Stimulated activated memory B cell treated with anti-CD40 and anti-IgM and Interleukin-4, amounts not matched to agents 10 μg/mL and 1 μg/mL and 100 μg/mL, for 72 hours (primary cell): Measurements from ENCODE around the gene JMJD6.
"Not testable (repeated sequence)": the region's sequence is repeated elsewhere in the genome, so short reads cannot be mapped to it uniquely, and the experiment has no call there.

ENCODE experiments used
- ATAC-seq: fragments of 150-1000 bp; cut with Tn5 transposase; 2 replicates; pipeline ENCODE4 v1.10.0; 2021
- H3K27ac Mint-ChIP-seq: one replicate; pipeline ENCODE4 v1.8.0; 2022; ENCODE audit warnings: mild to moderate bottlenecking, mixed read lengths
- H3K27me3 Mint-ChIP-seq: one replicate; pipeline ENCODE4 v1.8.0; 2022; ENCODE audit warnings: mixed read lengths
- H3K36me3 Mint-ChIP-seq: one replicate; pipeline ENCODE4 v1.8.0; 2022; ENCODE audit warnings: mixed read lengths
- H3K4me1 Mint-ChIP-seq: one replicate; pipeline ENCODE4 v1.8.0; 2022; ENCODE audit warnings: mixed read lengths
- H3K4me3 Mint-ChIP-seq: one replicate; pipeline ENCODE4 v1.8.0; 2022; ENCODE audit warnings: mild to moderate bottlenecking, moderate library complexity, mixed read lengths
- H3K9me3 Mint-ChIP-seq: one replicate; pipeline ENCODE4 v1.8.0; 2022; ENCODE audit warnings: mixed read lengths

JMJD6 gene

DNA sequence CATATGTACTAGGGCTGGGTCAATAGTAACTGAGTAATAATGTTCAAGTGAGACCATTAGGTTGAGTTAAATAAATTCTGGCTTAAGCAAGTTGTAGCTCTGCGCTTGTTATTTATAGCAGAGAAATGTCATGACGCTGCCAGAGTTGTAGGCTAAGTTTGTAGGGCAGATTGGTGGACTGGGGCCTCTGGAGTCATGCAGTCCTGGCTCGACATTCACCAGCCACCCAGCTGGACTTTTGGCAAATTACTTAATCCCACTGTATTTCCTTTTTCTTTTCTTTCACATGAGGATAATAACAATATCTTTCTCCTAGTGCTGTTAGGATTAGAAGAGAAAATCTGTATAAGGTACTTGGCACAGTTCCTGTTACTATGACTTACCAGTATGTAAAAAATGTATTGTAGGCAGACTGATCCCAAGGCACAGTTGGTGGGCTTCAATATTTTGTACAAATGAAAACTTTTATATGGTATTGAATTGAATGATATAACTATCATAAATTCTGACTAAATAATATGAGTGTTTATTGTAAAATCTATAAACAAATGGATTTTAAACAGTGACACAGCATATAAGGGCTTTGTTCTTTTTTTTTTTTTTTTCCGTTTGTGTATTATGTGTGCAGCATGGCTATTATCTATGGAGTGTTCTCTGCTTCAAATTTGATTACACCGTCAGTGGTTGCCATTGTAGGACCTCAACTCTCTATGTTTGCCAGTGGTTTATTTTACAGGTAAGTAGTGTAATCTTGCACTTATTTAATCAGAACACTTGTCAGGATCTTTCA lies 14.1 kb upstream of the JMJD6 start:
- H3K9me3 Mint-ChIP-seq: no peaks in the 10 kb centered on the region
- H3K4me1 Mint-ChIP-seq: peaks cover 25% of the 10 kb centered on the region
- H3K27ac Mint-ChIP-seq: no peak overlapping the region
- no peak overlapping the region for H3K4me3 Mint-ChIP-seq
- H3K27me3 Mint-ChIP-seq: no peaks in the 10 kb centered on the region
- no peak for ATAC-seq
- H3K36me3 Mint-ChIP-seq: peaks cover 33% of the 10 kb centered on the region

DNA sequence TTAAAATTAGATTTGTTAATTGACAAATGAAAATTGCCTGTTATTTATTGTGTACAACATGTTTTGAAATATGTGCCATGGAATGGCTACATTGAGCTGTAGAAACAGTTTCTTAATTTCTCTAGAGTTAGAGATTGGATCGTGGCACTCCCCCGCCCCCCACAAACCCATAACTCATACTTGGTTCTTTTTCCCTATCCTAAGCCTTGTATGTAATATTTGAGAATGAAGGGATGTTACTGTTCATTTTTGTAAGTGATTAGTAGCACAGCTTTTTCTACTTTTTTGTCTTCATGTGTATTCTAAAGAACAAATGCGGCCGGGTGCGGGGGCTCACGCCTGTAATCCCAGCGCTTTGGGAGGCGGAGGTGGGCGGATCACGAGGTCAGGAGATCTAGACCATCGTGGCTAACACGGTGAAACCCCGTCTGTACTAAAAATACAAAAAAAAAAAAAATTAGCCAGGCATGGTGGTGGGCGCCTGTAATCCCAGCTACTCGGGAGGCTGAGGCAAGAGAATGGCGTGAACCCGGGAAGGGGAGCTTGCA lies 13.2 kb upstream of the JMJD6 start:
- not testable (repeated sequence) for H3K27me3 Mint-ChIP-seq, ATAC-seq, H3K9me3 Mint-ChIP-seq, H3K4me3 Mint-ChIP-seq, H3K27ac Mint-ChIP-seq
- Mint-ChIP-seq H3K36me3 (peaks cover 34% of the 10 kb centered on the region), H3K4me1 (peaks cover 33% of the 10 kb centered on the region)

DNA sequence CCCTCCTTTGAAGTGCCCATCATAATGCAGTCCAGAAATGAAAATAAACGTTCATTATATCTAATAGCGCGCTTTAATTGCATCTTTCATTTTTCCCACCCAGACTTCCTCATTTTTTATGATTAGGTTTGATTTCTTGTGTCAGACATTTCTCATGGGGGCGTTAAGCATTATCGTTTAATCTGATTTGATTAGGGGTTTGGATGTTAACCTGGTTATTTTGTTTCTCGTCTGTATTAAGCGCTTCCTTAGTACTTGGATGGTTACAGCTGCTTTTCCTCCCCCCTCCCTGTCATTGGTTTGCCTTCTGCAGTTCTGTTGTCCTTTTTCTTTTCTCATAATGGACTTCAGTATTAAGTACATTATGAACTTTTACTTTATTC lies 12.1 kb upstream of the JMJD6 start:
- H3K27me3 Mint-ChIP-seq: no peaks in the 10 kb centered on the region
- peak overlapping the region; percentile 96 for H3K4me3 Mint-ChIP-seq
- H3K9me3 Mint-ChIP-seq: no peaks in the 10 kb centered on the region
- peaks cover 40% of the 10 kb centered on the region for H3K36me3 Mint-ChIP-seq
- peaks cover 44% of the 10 kb centered on the region for H3K4me1 Mint-ChIP-seq
- H3K27ac Mint-ChIP-seq: peak overlapping the region; percentile 98
- no peak for ATAC-seq

DNA sequence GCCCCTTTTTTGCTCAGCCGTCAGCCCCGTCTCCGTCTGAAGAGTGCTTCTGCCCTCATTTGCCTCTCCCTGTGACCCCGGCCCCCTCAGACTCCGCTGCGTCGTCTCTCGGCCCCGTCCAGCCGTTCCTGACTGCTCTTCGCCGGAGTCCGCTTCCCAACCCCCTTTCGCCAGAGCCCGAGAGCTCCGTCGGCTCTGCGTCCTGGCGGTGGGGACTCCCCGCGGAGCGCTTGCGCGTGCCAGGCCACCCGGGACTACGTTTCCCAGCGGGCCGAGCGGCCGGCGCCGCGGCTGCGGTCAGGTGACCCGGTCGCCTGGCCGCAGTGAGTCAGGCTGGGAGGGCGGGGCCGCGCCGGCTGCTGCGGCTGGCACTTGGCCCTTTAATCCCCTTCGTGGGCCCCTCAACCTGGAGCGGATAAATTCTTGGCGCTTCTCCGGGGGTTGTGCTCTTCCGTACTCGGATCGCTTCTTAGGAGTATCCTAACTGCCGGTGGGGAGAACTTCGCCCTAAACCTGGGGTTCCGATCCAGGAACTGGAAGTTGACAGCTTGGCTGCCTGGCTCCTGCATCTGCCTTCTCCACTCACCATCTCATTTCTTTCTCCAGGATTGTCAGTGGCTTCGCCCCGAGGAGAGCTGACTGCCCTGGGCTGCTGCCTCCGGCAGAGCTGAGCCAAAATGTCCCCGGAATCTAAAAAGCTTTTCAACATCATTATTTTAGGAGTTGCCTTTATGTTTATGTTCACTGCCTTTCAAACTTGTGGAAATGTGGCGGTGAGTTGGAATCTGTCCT lies 11.5 kb upstream of the JMJD6 start, which contains the start of gene MFSD11:
Gene MFSD11, plus strand, starts transcription at position 444 of the 792 bp plus-strand sequence. Its CDS starts 234 bp downstream, at position 678.
- peak within 1 kb of the TSS; percentile 96 for H3K4me3 Mint-ChIP-seq
- peak within 1 kb of the TSS; percentile 98 for H3K27ac Mint-ChIP-seq
- no peaks in the 10 kb centered on the region for H3K27me3 Mint-ChIP-seq
- peaks cover 44% of the 10 kb centered on the region for H3K36me3 Mint-ChIP-seq
- no peaks in the 10 kb centered on the region for H3K9me3 Mint-ChIP-seq
- peaks cover 50% of the 10 kb centered on the region for H3K4me1 Mint-ChIP-seq
- peak; percentile 85 for ATAC-seq

DNA sequence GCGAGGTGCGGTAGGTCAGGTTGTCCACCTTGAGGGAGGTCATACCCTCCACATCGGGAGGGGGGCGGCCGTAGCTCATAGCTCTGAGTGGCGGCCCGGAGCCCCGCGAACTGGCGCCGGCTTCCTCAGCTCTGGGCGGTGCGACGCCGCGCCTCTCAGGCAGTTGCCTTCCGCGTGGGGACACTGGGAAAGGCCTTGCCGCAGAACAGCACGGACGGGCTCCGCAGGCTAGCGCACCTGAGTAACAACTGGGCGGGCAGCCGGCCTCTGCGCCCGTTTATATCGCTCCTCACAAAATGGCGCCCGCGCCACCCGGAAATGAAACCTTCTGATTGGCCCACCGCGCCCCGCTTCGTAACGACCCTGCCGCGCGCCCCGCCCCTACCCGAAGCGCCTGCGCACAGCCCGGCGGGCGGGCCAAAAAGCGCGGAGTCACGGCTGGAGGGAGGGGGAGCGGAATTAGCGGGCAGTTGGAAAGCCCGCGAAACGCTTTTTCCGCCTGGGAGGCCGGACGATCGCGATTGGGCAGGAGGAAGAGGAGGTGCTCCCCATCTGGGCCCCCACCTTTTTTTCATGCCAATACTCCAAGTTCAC lies 10.8 kb upstream of the JMJD6 start, which contains the start of gene SRSF2:
Gene SRSF2, minus strand, starts transcription at position 250 of the 594 bp plus-strand sequence. Its CDS starts 171 bp downstream, at position 79.
- H3K4me1 Mint-ChIP-seq: peaks cover 57% of the 10 kb centered on the region
- peaks cover 42% of the 10 kb centered on the region for H3K36me3 Mint-ChIP-seq
- peak; percentile 90 for ATAC-seq
- peak within 1 kb of the TSS; percentile 96 for H3K4me3 Mint-ChIP-seq
- peak within 1 kb of the TSS; percentile 98 for H3K27ac Mint-ChIP-seq
- no peaks in the 10 kb centered on the region for H3K9me3 Mint-ChIP-seq
- H3K27me3 Mint-ChIP-seq: no peaks in the 10 kb centered on the region

DNA sequence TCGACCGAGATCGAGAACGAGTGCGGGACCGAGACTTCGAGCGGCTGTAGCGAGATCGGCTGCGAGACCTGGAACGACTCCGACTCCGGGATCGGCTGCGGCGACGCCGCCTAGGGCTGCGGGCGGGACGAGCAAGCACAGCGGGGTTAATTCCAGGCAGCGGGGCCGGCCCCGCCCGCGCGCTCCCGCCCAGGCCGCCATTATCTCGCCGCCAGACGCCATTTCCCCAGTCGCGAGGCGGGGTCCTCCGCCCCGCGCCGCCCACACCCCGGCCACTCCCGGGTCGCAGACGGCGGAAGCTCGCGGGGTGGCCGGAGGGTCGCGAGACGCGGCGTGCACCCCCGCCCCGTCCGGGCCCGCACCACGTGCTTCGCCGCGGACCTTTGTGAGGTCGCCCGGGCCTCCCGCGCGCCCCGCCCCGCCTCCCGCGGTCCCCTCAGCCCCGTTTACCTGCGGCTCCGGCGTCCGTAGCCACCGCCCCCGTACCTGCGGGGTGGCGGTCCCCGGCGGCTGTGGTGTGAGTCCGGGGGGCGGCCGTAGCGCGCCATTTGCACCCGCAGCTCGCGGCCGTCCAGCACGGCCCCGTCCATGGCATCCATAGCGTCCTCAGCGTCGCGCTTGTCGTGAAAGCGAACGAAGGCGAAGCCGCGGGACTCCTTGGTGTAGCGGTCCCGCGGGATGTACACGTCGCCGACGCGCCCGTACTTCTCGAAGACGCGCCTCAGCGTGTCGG lies 10.1 kb upstream of the JMJD6 start:
- peak; percentile 51 for ATAC-seq
- peaks cover 61% of the 10 kb centered on the region for H3K4me1 Mint-ChIP-seq
- peaks cover 38% of the 10 kb centered on the region for H3K36me3 Mint-ChIP-seq
- peak overlapping the region; percentile 96 for H3K4me3 Mint-ChIP-seq
- no peaks in the 10 kb centered on the region for H3K9me3 Mint-ChIP-seq
- H3K27me3 Mint-ChIP-seq: no peaks in the 10 kb centered on the region
- peak overlapping the region; percentile 98 for H3K27ac Mint-ChIP-seq

DNA sequence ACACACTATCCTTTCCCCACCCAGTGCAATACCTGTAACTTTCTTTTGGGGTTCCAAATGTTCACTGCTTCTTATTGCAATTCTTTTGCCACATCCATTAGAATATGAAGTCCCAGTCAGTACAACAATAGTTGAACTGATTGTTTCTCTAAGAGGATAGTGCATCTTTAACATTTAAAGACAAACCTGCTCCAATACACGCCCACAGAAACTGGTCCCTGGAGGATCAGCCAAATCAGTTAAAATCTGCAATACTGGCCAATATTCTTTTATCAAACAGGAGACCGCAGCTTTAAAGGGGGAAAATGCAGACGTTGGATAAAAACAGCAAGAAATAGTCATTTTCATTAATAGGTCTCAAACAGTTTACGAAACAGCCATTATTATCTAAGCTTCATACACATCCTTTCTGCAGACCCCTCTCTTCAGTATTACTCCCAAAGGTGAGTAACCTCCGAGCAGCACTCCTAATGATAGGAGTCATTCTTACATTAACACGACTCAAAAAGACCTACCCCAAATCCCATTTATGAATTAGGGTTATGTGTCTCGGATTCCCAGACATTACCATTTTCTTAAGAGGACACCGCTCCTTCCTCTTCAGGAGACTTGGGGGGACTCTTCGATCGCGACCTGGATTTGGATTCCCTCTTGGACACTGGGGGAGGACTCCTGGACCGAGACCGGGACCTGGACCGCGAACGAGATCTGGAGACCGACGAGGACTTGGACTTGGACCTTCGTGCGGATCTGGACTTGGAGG lies 9.4 kb upstream of the JMJD6 start:
- H3K27ac Mint-ChIP-seq: peak overlapping the region; percentile 98
- peak overlapping the region; percentile 96 for H3K4me3 Mint-ChIP-seq
- H3K4me1 Mint-ChIP-seq: peaks cover 66% of the 10 kb centered on the region
- no peaks in the 10 kb centered on the region for H3K27me3 Mint-ChIP-seq
- ATAC-seq: no peak
- no peaks in the 10 kb centered on the region for H3K9me3 Mint-ChIP-seq
- peaks cover 38% of the 10 kb centered on the region for H3K36me3 Mint-ChIP-seq

DNA sequence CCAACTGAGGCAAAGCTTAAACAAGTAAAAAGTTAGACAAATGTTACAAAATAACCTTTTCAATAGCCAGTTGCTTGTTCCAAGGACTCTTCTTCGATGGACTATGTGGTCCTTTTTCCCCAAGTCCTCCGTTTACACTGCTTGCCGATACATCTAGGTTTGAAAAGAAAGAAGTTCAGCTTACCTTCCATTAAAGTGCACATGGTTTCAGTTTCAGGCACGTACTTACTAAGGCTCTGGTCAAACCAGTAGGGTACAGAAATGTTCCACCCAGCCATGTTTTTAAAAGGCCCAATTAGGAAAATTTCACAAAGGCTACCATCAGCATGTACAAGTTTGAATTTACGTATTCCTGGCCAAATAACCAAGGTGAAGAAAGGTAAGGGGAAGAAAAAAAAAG lies 8.6 kb upstream of the JMJD6 start:
- peak overlapping the region; percentile 98 for H3K27ac Mint-ChIP-seq
- no peaks in the 10 kb centered on the region for H3K27me3 Mint-ChIP-seq
- no peaks in the 10 kb centered on the region for H3K9me3 Mint-ChIP-seq
- ATAC-seq: no peak
- H3K4me1 Mint-ChIP-seq: peaks cover 68% of the 10 kb centered on the region
- peaks cover 37% of the 10 kb centered on the region for H3K36me3 Mint-ChIP-seq
- peak overlapping the region; percentile 96 for H3K4me3 Mint-ChIP-seq

DNA sequence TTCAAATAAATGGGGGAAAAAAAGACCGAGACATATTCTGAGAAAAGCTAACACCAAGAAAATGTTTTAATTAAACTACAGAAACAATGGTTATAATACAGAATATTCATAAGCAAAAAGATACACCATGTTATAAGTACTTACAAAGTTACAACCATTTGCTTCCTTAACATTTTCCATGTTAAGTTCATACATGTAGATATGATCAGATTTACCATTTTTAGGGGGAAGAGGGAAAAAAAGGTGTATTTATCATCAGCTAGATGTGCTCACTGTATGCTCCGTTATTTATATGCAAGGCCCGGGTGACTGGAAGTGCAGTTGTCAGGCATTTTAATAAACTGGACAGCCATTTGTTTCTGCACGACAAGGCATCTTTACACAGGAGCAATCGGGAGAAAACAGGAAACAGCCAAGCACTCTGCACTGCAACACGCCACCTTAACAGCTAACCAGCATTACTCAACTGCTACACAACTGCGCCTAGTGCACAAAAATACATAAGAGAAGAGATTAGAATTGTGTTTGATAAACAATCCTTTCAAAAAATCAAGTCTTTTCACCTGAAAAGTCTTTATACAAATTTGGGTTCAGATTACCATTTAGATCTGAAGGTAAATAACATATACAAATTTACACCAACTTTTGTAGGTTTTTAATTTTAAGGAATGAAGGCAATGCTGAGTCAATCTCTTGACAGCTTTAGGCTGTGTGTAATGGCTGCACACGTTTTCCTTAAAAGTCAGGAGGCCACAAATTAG lies 7.9 kb upstream of the JMJD6 start:
- H3K9me3 Mint-ChIP-seq: no peaks in the 10 kb centered on the region
- peak overlapping the region; percentile 96 for H3K4me3 Mint-ChIP-seq
- ATAC-seq: no peak
- H3K27ac Mint-ChIP-seq: peak overlapping the region; percentile 98
- peaks cover 69% of the 10 kb centered on the region for H3K4me1 Mint-ChIP-seq
- H3K36me3 Mint-ChIP-seq: peaks cover 37% of the 10 kb centered on the region
- no peaks in the 10 kb centered on the region for H3K27me3 Mint-ChIP-seq

DNA sequence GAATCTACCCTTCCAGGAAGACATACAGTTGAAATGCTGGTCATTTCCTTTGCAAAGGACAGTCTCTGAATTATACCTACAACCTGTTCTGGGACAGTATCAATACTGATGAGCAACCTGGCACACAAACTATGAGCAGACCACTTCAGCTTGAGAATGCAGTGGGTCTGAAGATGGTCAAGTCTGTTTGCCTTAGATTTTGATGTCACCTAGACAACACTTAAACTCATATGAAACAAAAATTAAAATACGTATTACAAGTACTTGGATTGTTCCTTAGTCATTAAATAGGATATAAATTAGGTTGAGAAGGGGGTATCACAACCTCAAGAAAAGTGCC lies 7.2 kb upstream of the JMJD6 start:
- peaks cover 37% of the 10 kb centered on the region for H3K36me3 Mint-ChIP-seq
- ATAC-seq: no peak
- peaks cover 70% of the 10 kb centered on the region for H3K4me1 Mint-ChIP-seq
- H3K9me3 Mint-ChIP-seq: no peaks in the 10 kb centered on the region
- H3K27me3 Mint-ChIP-seq: no peaks in the 10 kb centered on the region
- peak overlapping the region; percentile 96 for H3K4me3 Mint-ChIP-seq
- H3K27ac Mint-ChIP-seq: peak overlapping the region; percentile 98

DNA sequence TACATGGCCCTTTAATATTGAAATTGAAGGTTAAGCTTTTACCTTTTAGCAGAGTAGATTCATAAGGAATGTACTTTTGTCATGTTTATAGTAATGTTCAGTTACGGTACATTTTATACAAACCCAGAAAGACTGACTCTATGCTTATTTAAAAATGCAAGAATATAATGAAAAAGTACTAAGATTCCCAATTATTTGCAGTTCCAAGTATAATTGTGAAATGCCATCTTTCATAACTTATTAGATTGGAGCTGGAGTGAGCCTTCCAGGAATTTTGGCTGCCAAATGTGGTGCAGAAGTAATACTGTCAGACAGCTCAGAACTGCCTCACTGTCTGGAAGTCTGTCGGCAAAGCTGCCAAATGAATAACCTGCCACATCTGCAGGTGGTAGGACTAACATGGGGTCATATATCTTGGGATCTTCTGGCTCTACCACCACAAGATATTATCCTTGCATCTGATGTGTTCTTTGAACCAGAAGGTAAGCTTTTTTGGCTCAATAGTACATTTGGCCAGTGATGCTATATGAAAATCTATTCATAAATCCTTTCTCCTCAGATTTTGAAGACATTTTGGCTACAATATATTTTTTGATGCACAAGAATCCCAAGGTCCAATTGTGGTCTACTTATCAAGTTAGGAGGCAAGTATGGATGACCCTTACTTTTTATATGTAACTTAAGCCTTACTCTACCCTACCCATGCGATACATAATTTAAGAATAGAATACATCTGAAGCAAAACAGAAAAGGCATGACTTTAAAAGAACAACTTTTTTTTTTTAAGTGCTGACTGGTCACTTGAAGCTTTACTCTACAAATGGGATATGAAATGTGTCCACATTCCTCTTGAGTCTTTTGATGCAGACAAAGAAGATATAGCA lies 6.6 kb upstream of the JMJD6 start:
- no peaks in the 10 kb centered on the region for H3K9me3 Mint-ChIP-seq
- H3K4me1 Mint-ChIP-seq: peaks cover 70% of the 10 kb centered on the region
- peak overlapping the region; percentile 96 for H3K4me3 Mint-ChIP-seq
- no peaks in the 10 kb centered on the region for H3K27me3 Mint-ChIP-seq
- peaks cover 37% of the 10 kb centered on the region for H3K36me3 Mint-ChIP-seq
- peak overlapping the region; percentile 98 for H3K27ac Mint-ChIP-seq
- no peak for ATAC-seq

DNA sequence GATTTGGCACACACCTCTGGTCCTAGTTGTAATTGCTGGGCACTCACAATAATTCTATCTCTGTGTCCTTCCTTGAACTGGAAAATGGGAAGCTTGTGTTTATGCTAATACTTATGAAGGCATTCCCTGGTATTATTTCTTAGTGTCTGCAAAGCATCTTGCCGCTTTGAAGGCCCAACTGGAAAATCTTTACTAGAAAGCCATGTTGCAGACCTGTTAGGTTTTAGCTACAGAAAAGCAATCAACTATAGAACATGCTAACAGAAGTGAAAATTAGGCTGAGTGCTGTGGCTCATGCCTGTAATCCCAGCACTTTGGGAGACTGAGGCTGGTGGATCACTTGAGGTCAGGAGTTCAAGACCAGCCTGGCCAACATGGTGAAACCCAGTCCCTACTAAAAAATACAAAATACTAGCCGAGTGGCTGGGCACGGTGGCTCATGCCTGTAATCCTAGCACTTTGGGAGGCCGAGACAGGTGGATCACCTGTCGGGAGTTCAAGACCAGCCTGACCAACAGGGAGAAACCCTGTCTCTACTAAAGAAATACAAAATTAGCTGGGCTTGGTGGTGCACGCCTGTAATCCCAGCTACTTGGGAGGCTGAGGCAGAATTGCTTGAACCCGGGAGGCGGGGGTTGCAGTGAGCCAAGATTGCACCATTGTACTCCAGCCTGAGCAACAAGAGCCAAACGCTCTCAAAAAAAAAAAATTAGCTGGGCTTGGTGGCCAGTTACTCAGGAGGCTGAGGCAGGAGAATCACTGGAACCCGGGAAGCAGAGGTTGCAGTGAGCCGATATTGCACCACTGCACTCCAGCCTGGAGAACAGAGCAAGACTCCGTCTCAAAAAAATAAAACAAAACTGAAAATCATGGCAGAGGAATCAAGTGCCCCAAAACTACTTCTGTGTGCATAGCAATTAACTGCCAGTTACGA lies 5.7 kb upstream of the JMJD6 start:
- Mint-ChIP-seq H3K4me1 (peaks cover 76% of the 10 kb centered on the region), H3K36me3 (peaks cover 37% of the 10 kb centered on the region)
- ATAC-seq, H3K9me3 Mint-ChIP-seq, H3K27me3 Mint-ChIP-seq, H3K27ac Mint-ChIP-seq, H3K4me3 Mint-ChIP-seq: not testable (repeated sequence)
